ENCODE measurements around the gene ADCK1.

The ADCK1 gene

DNA sequence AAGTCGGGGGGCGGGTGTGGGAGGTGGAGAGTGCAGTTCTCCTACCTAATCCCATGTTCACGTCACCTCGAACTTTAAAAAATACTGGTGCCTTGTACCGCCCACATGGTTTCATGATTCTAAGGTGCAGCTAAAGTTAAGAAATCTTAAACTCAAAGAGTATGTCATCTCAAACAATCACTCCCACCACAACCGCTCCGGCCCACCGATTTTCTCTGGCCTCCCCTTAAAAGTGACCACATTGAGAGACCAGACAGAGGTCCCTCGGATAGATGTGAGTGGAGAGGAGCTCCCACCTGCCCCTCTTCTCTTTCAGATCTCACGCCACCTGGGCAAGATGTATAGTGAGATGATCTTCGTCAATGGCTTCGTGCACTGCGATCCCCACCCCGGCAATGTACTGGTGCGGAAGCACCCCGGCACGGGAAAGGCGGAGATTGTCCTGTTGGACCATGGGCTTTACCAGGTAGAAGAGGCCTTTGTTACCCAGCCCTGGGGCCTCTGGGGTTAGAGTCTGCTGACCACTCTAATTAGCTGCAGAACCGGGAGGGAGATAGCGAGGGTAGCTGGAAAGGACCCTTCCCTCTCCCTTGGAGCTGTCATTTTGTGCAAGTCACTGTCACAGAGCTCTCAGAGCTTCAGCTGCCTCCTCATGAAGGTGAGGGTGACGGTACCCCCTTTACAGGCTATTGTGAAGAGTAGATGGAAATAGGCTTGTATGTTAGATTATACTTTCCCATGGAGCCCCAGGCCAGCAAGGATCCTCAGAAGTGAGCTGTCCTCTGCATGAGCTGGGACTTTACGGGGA, 124.4 kb downstream of the ADCK1 start:
- H3K4me1 ChIP-seq (ENCODE audit: control insufficient read depth in 1 of 2, insufficient read depth in 1 of 2, low read depth in 1 of 2, low read length in 1 of 2), result no peaks in the 10 kb centered on the region
- TF ChIP-seq, protein P1, sequence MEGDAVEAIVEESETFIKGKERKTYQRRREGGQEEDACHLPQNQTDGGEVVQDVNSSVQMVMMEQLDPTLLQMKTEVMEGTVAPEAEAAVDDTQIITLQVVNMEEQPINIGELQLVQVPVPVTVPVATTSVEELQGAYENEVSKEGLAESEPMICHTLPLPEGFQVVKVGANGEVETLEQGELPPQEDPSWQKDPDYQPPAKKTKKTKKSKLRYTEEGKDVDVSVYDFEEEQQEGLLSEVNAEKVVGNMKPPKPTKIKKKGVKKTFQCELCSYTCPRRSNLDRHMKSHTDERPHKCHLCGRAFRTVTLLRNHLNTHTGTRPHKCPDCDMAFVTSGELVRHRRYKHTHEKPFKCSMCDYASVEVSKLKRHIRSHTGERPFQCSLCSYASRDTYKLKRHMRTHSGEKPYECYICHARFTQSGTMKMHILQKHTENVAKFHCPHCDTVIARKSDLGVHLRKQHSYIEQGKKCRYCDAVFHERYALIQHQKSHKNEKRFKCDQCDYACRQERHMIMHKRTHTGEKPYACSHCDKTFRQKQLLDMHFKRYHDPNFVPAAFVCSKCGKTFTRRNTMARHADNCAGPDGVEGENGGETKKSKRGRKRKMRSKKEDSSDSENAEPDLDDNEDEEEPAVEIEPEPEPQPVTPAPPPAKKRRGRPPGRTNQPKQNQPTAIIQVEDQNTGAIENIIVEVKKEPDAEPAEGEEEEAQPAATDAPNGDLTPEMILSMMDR (IDR thresholded peaks at IDR 0.05), result no peak
- H3K27ac ChIP-seq, result no peak overlapping the region
- H3K4me3 ChIP-seq (ENCODE audit: low read depth in 1 of 2, low read length in 1 of 2), result no peak overlapping the region
- H3K27me3 ChIP-seq, result no peaks in the 10 kb centered on the region
- no peaks in the 10 kb centered on the region for H3K9me3 ChIP-seq
- H3K36me3 ChIP-seq, result no peaks in the 10 kb centered on the region

DNA sequence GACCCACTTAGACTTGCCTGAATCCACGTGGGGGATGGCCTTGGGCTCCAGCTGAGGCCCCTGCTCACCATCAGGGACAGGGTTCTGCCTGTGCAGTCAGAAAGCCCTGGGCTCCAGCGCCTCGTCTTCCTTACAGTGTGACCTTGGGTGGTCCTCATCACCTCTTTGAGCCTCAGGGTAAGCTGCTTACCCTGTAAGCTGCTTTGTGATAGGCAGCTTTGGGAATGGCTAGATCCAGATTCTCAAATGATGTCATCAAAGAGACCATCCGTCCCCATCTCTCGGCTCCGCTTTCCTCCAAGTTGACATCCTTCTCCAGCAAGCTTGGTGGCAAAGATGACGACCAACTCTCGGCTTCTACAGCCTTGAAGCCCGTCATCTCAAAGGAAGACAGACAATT, 127.0 kb downstream of the ADCK1 start:
- H3K9me3 ChIP-seq, result no peaks in the 10 kb centered on the region
- H3K36me3 ChIP-seq, result no peaks in the 10 kb centered on the region
- no peaks in the 10 kb centered on the region for H3K4me1 ChIP-seq (ENCODE audit: control insufficient read depth in 1 of 2, insufficient read depth in 1 of 2, low read depth in 1 of 2, low read length in 1 of 2)
- H3K27ac ChIP-seq, result no peak overlapping the region
- TF ChIP-seq, protein P1 (IDR thresholded peaks at IDR 0.05), result no peak
- H3K4me3 ChIP-seq (ENCODE audit: low read depth in 1 of 2, low read length in 1 of 2), result no peak overlapping the region
- H3K27me3 ChIP-seq, result no peaks in the 10 kb centered on the region

DNA sequence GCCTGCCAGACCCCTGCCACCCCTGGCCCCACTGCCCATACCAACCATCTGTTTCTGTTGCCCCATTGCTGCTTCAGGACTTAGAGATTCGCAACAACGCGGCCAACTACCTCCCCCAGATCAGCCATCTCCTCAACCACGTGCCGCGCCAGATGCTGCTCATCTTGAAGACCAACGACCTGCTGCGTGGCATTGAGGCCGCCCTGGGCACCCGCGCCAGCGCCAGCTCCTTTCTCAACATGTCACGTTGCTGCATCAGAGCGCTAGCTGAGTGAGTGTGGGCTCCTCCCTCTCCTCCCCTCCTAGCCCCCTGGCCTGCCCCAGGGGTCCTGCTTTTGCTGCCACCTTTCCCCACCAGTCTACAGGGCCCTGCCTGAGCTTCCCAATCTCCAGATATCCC, 131.5 kb downstream of the ADCK1 start:
- H3K27ac ChIP-seq, result no peak overlapping the region
- H3K4me1 ChIP-seq (ENCODE audit: control insufficient read depth in 1 of 2, insufficient read depth in 1 of 2, low read depth in 1 of 2, low read length in 1 of 2), result no peaks in the 10 kb centered on the region
- H3K9me3 ChIP-seq, result no peaks in the 10 kb centered on the region
- TF ChIP-seq, protein P1 (IDR thresholded peaks at IDR 0.05), result no peak
- no peak overlapping the region for H3K4me3 ChIP-seq (ENCODE audit: low read depth in 1 of 2, low read length in 1 of 2)
- H3K27me3 ChIP-seq, result no peaks in the 10 kb centered on the region
- H3K36me3 ChIP-seq, result no peaks in the 10 kb centered on the region

GRCh38 chr14:77936138-77936639, 136.3 kb downstream of the ADCK1 start:
- Histone ChIP-seq H3K4me1 (ENCODE audit: control insufficient read depth in 1 of 2, insufficient read depth in 1 of 2, low read depth in 1 of 2, low read length in 1 of 2) (no peaks in the 10 kb centered on the region), H3K27me3 (no peaks in the 10 kb centered on the region), H3K9me3 (no peaks in the 10 kb centered on the region), H3K27ac (no peak overlapping the region), H3K4me3 (ENCODE audit: low read depth in 1 of 2, low read length in 1 of 2) (no peak overlapping the region), H3K36me3 (no peaks in the 10 kb centered on the region)
- TF ChIP-seq, protein P1 (IDR thresholded peaks at IDR 0.05), result no peak

DNA sequence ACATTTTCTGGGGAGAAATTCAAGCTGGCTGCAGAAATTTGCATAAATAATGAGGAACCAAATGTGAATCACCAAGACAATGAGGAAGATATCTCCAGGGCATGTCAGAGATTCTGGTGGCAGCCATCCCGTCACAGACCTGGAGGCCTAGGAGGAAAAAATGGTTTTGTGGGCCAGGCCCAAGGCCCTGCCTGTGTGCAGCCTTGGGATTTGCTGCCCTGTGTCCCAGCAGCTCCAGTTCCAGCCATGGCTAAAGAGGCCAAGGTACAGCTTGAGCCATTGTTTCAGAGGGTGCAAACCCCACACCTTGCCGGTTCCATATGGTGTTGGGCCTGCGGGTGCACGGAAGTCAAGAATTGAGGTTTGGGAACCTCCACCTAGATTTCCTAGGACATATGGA, 147.5 kb downstream of the ADCK1 start:
- Histone ChIP-seq H3K27ac (no peak overlapping the region), H3K4me3 (ENCODE audit: low read depth in 1 of 2, low read length in 1 of 2) (no peak overlapping the region), H3K4me1 (ENCODE audit: control insufficient read depth in 1 of 2, insufficient read depth in 1 of 2, low read depth in 1 of 2, low read length in 1 of 2) (no peaks in the 10 kb centered on the region), H3K36me3 (no peaks in the 10 kb centered on the region), H3K9me3 (no peaks in the 10 kb centered on the region), H3K27me3 (no peaks in the 10 kb centered on the region)
- TF ChIP-seq, protein P1 (IDR thresholded peaks at IDR 0.05), result no peak
